ENCODE results near the gene GOPC. TPM values are rescaled to one million over a fixed set of nuclear protein-coding genes. Genes with fewer than 3 reads are reported as not detected.

GOPC gene
- total RNA-seq, 1 experiment from 2014 or later = 20.8 TPM

DNA sequence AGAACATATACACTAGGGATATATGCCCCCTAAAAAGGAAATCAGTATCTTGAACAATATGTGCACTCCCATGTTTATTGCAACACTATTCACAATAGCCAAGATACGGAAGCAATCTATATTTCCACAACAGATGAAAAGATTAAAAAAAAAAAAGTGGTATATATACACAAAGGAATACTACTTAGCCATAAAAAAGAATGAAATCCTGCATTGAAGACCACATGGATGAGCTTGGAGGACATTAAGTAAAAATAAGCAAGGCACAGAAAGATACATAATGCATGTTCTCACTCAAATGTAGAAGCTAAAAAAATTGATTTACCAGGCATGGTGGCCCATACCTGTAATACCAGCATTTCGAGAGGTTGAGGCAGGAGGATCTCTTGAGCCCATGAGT lies 4.6 kb downstream of the GOPC start:
- H3K9me3 ChIP-seq (ENCODE audit: low read depth, low read length, poor library complexity, severe bottlenecking) = no peaks in the 10 kb centered on the region
- TF ChIP-seq EZH2 (IDR thresholded peaks at IDR 0.05; ENCODE audit: borderline replicate concordance, low read depth, low read length, poor library complexity, severe bottlenecking) (no peak), CTCF (conservative IDR thresholded peaks at IDR 0.05; ENCODE audit: low read depth, low read length) (no peak)
- H3K27me3 ChIP-seq (replicated peaks; ENCODE audit: insufficient read depth, low read depth, low read length, poor library complexity) = no peaks in the 10 kb centered on the region
- intact Hi-C loops (cut with micrococcal nuclease; ENCODE audit: unreplicated experiment) = no loop called here
- DNase-seq (ENCODE audit: low spot score) = no peak
- POLR2A ChIA-PET (ENCODE audit: low non-redundant PET) = no interaction called here
- CTCF ChIA-PET = no interaction called here
- no peak overlapping the region for H3K27ac ChIP-seq (ENCODE audit: low read depth, low read length, poor library complexity, severe bottlenecking)
- no peak overlapping the region for H3K4me3 ChIP-seq (ENCODE audit: low read depth, low read length, poor library complexity, severe bottlenecking)
- peaks cover 12% of the 10 kb centered on the region for H3K36me3 ChIP-seq (ENCODE audit: insufficient read depth, low read length, poor library complexity, severe bottlenecking)
- no TSS peak for BruUV-seq (replicated peaks)
- peaks cover 11% of the 10 kb centered on the region for H3K4me1 ChIP-seq (ENCODE audit: insufficient read depth, low read length, poor library complexity, severe bottlenecking)

DNA sequence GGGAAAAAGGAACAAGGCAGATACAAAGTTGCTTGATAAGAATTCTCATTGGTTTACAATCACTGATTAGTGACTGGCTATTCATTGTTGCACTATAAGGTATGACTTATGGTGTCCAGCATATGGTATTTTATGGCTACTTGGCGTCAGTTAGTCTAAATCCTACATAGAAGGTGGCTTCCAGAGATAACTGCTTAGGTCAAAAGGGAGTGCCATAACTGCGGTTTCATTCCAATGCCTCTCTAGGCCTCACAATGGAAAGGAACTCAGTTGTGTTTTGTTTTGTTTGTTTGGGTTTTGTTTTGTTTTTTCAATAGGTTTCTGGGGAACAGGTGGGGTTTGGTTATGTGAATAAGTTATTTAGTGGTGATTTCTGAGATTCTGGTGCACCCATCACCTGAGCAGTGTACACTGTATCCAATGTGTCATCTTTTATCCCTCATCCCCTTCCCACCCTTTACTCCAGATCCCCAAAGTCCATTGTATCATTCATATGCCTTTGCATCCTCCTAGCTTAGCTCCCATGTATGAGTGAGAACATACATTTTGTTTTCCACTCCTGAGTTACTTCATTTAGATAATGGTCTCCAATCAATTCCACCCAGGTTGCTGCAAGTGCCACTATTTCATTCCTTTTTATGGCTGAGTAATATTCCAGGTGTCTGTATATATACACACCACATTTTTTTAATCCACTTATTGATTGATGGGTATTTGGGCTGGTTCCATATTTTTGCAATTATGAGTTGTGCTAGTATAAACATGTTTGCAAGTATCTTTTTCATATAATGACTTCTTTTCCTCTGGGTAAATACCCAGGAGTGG lies 7.0 kb downstream of the GOPC start:
- Histone ChIP-seq H3K27me3 (replicated peaks; ENCODE audit: insufficient read depth, low read depth, low read length, poor library complexity) (no peaks in the 10 kb centered on the region), H3K9me3 (ENCODE audit: low read depth, low read length, poor library complexity, severe bottlenecking) (no peaks in the 10 kb centered on the region), H3K4me1 (ENCODE audit: insufficient read depth, low read length, poor library complexity, severe bottlenecking) (peaks cover 10% of the 10 kb centered on the region), H3K36me3 (ENCODE audit: insufficient read depth, low read length, poor library complexity, severe bottlenecking) (peaks cover 12% of the 10 kb centered on the region), H3K4me3 (ENCODE audit: low read depth, low read length, poor library complexity, severe bottlenecking) (no peak overlapping the region), H3K27ac (ENCODE audit: low read depth, low read length, poor library complexity, severe bottlenecking) (no peak overlapping the region)
- intact Hi-C loops (cut with micrococcal nuclease; ENCODE audit: unreplicated experiment) = no loop called here
- CTCF ChIA-PET = no interaction called here
- TF ChIP-seq CTCF (conservative IDR thresholded peaks at IDR 0.05; ENCODE audit: low read depth, low read length) = no peak
- no peak for TF ChIP-seq EZH2 (IDR thresholded peaks at IDR 0.05; ENCODE audit: borderline replicate concordance, low read depth, low read length, poor library complexity, severe bottlenecking)
- POLR2A ChIA-PET (ENCODE audit: low non-redundant PET) = no interaction called here
- BruUV-seq (replicated peaks) = no TSS peak
- DNase-seq (ENCODE audit: low spot score) = no peak

DNA sequence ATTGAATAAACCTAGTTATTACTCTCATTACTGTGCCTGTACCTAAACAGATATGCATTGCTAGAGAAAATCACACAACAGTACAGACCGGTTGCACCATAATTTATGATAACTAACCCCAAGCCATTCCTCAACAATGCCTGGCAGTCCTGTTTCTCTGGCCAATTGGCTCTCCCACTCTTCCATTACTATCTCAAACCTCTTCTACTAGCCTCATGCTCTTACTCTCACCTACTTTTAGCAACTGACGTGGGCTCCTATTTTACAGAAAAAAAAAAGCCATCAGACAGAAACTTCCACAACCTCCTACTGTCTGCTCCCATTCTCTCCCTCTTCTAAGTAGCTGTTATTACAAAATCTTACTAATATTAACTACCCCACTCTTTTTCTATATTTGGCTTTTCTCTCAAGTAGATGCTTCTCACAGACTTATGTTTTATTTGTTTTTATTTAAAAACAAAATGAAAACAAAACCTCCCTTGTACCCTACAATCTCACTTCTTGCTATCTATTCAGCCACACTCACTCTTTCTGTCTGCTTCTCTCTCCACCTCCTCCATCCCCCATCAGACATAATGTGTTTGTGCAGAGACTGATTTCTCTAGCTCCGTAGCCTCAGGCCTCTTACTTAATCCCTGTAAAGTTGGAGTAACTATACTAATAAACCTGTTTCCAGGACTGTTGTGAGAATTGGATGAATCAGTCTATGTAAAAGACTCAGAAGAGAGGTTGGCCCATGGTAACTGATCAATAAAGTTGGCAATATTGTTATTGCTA lies 9.1 kb downstream of the GOPC start:
- no peak overlapping the region for H3K27ac ChIP-seq (ENCODE audit: low read depth, low read length, poor library complexity, severe bottlenecking)
- POLR2A ChIA-PET (ENCODE audit: low non-redundant PET) = interaction anchor here (0.6 kb wide), 1 partner anchor 32 kb away, joined by 3 read pairs; no protein-coding TSS in a partner anchor
- BruUV-seq (replicated peaks) = no TSS peak
- H3K9me3 ChIP-seq (ENCODE audit: low read depth, low read length, poor library complexity, severe bottlenecking) = no peaks in the 10 kb centered on the region
- no peak for TF ChIP-seq EZH2 (IDR thresholded peaks at IDR 0.05; ENCODE audit: borderline replicate concordance, low read depth, low read length, poor library complexity, severe bottlenecking)
- TF ChIP-seq CTCF (conservative IDR thresholded peaks at IDR 0.05; ENCODE audit: low read depth, low read length) = no peak
- no peaks in the 10 kb centered on the region for H3K27me3 ChIP-seq (replicated peaks; ENCODE audit: insufficient read depth, low read depth, low read length, poor library complexity)
- no peaks in the 10 kb centered on the region for H3K4me1 ChIP-seq (ENCODE audit: insufficient read depth, low read length, poor library complexity, severe bottlenecking)
- intact Hi-C loops (cut with micrococcal nuclease; ENCODE audit: unreplicated experiment) = no loop called here
- CTCF ChIA-PET = no interaction called here
- no peak overlapping the region for H3K4me3 ChIP-seq (ENCODE audit: low read depth, low read length, poor library complexity, severe bottlenecking)
- peaks cover 19% of the 10 kb centered on the region for H3K36me3 ChIP-seq (ENCODE audit: insufficient read depth, low read length, poor library complexity, severe bottlenecking)
- no peak for DNase-seq (ENCODE audit: low spot score)

Data from A673 (cell line).